ENCODE results near the gene SORCS3. TPM values are rescaled to one million over a fixed set of nuclear protein-coding genes. Genes with fewer than 3 reads are reported as not detected.
"Not testable (repeated sequence)": the region's sequence is repeated elsewhere in the genome, so short reads cannot be mapped to it uniquely, and the experiment has no call there.

Gene SORCS3
- total RNA-seq, 1 experiment from 2014 or later, result not detected

- Histone ChIP-seq H3K9me3 (ENCODE audit: control insufficient read depth, insufficient read depth, low read depth, low read length) (no peaks in the 10 kb centered on the region), H3K36me3 (ENCODE audit: control insufficient read depth, insufficient read depth, low read length) (no peaks in the 10 kb centered on the region), H3K4me3 (ENCODE audit: low read depth in 2 of 2, low read length in 2 of 2) (no peak overlapping the region), H3K27ac (ENCODE audit: low read length) (no peak overlapping the region), H3K27me3 (ENCODE audit: control insufficient read depth, insufficient read depth, low read length) (peaks cover 5% of the 10 kb centered on the region), H3K4me1 (ENCODE audit: control insufficient read depth, insufficient read depth, low read length) (no peaks in the 10 kb centered on the region)
- DNase-seq (ENCODE audit: low read depth, low spot score) (no peak), ATAC-seq (no peak)
- BruUV-seq (replicated peaks), result no TSS peak
- POLR2A ChIA-PET, result no interaction called here
- in situ Hi-C loops (cut with HindIII; ENCODE audit: low pct_unique_long_range_greater_than_20kb, low sequenced_read_pairs), result no loop called here
- TF ChIP-seq TCF7L2 (IDR thresholded peaks at IDR 0.05; ENCODE audit: low read depth, low read length) (no peak), SIN3A (IDR thresholded peaks at IDR 0.05; ENCODE audit: borderline replicate concordance, insufficient read depth, low read depth, low read length) (no peak), POLR2AphosphoS5 (IDR thresholded peaks at IDR 0.05; ENCODE audit: low read depth, low read length) (no peak), CTCF (IDR thresholded peaks at IDR 0.05) (no peak), REST (IDR thresholded peaks at IDR 0.05; ENCODE audit: insufficient read depth in 1 of 2, low read depth in 2 of 2, low read length in 1 of 2) (no peak)
- intact Hi-C loops (cut with micrococcal nuclease; ENCODE audit: unreplicated experiment), result no loop called here
- CTCF ChIA-PET, result no interaction called here
Observed at GRCh38 chr10:104690959-104691358, 49.9 kb downstream of the SORCS3 start.

GRCh38 chr10:104694074-104694473, 53.0 kb downstream of the SORCS3 start:
- TF ChIP-seq POLR2AphosphoS5 (IDR thresholded peaks at IDR 0.05; ENCODE audit: low read depth, low read length) (no peak), REST (IDR thresholded peaks at IDR 0.05; ENCODE audit: insufficient read depth in 1 of 2, low read depth in 2 of 2, low read length in 1 of 2) (no peak), SIN3A (IDR thresholded peaks at IDR 0.05; ENCODE audit: borderline replicate concordance, insufficient read depth, low read depth, low read length) (no peak), TCF7L2 (IDR thresholded peaks at IDR 0.05; ENCODE audit: low read depth, low read length) (no peak), CTCF (IDR thresholded peaks at IDR 0.05) (no peak)
- Histone ChIP-seq H3K36me3 (ENCODE audit: control insufficient read depth, insufficient read depth, low read length) (no peaks in the 10 kb centered on the region), H3K4me1 (ENCODE audit: control insufficient read depth, insufficient read depth, low read length) (no peaks in the 10 kb centered on the region), H3K9me3 (ENCODE audit: control insufficient read depth, insufficient read depth, low read depth, low read length) (no peaks in the 10 kb centered on the region), H3K4me3 (ENCODE audit: low read depth in 2 of 2, low read length in 2 of 2) (no peak overlapping the region), H3K27me3 (ENCODE audit: control insufficient read depth, insufficient read depth, low read length) (peaks cover 3% of the 10 kb centered on the region), H3K27ac (ENCODE audit: low read length) (no peak overlapping the region)
- in situ Hi-C loops (cut with HindIII; ENCODE audit: low pct_unique_long_range_greater_than_20kb, low sequenced_read_pairs) (no loop called here), intact Hi-C loops (cut with micrococcal nuclease; ENCODE audit: unreplicated experiment) (no loop called here)
- ATAC-seq (no peak), DNase-seq (ENCODE audit: low read depth, low spot score) (no peak)
- CTCF ChIA-PET, result no interaction called here
- no TSS peak for BruUV-seq (replicated peaks)
- POLR2A ChIA-PET, result no interaction called here

GRCh38 chr10:104703262-104703661, 62.2 kb downstream of the SORCS3 start:
- ATAC-seq; H3K4me1 ChIP-seq (ENCODE audit: control insufficient read depth, insufficient read depth, low read length); H3K4me3 ChIP-seq (ENCODE audit: low read depth in 2 of 2, low read length in 2 of 2); DNase-seq (ENCODE audit: low read depth, low spot score); intact Hi-C loops (cut with micrococcal nuclease; ENCODE audit: unreplicated experiment); BruUV-seq (replicated peaks); H3K9me3 ChIP-seq (ENCODE audit: control insufficient read depth, insufficient read depth, low read depth, low read length); H3K27ac ChIP-seq (ENCODE audit: low read length); H3K27me3 ChIP-seq (ENCODE audit: control insufficient read depth, insufficient read depth, low read length); POLR2A ChIA-PET; in situ Hi-C loops (cut with HindIII; ENCODE audit: low pct_unique_long_range_greater_than_20kb, low sequenced_read_pairs); H3K36me3 ChIP-seq (ENCODE audit: control insufficient read depth, insufficient read depth, low read length): not testable (repeated sequence)
- CTCF ChIA-PET, result interaction anchor here (0.5 kb wide), 1 partner anchor 19 kb away, joined by 6 read pairs; no protein-coding TSS in a partner anchor
